ENCODE data around the gene COCH.

DNA sequence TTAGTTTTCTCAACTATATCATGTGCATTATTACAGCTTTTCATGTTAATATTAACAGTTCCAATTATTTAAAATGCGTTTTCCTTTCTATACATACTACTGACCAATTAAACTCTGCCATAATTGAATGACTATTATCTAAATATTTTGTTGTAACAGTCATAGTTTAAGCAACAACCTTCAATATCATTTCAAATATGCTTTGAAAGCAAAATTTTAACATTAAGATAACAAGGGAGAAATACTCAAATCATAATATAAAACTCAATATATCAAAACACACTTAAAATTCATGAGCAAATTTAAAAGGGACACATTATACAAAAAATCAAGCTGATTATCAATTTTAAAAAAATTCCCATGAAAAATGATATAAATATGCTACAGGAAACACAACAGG lies 40.5 kb downstream of the COCH start:
- TF ChIP-seq, protein P1, sequence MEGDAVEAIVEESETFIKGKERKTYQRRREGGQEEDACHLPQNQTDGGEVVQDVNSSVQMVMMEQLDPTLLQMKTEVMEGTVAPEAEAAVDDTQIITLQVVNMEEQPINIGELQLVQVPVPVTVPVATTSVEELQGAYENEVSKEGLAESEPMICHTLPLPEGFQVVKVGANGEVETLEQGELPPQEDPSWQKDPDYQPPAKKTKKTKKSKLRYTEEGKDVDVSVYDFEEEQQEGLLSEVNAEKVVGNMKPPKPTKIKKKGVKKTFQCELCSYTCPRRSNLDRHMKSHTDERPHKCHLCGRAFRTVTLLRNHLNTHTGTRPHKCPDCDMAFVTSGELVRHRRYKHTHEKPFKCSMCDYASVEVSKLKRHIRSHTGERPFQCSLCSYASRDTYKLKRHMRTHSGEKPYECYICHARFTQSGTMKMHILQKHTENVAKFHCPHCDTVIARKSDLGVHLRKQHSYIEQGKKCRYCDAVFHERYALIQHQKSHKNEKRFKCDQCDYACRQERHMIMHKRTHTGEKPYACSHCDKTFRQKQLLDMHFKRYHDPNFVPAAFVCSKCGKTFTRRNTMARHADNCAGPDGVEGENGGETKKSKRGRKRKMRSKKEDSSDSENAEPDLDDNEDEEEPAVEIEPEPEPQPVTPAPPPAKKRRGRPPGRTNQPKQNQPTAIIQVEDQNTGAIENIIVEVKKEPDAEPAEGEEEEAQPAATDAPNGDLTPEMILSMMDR (IDR thresholded peaks at IDR 0.05) = no peak
- TF ChIP-seq POLR2AphosphoS5 (IDR thresholded peaks at IDR 0.05) = no peak

Measured in prostate gland (tissue), 2 donors.